Uterus (tissue), 4 donors: ENCODE data around the gene PIN1. TPM values are rescaled to one million over a fixed set of nuclear protein-coding genes. Genes with fewer than 3 reads are reported as not detected.
"Not testable (repeated sequence)": the region's sequence is repeated elsewhere in the genome, so short reads cannot be mapped to it uniquely, and the experiment has no call there.

Source experiments
- DNase-seq, 2 donors: peaks; one replicate each; pipeline ENCODE4 v3.0.0-alpha.2; 2019 to 2020
- H3K27ac ChIP-seq, 2 donors: fragments of 200-600 bp; sonication (generic); 1 replicate in 1 of 2; 2 replicates in 1 of 2; pipeline ENCODE4 v1.5.1; 2016 to 2018
- H3K27me3 ChIP-seq, 2 donors: fragments of 200-600 bp; sonication (generic); one replicate each; pipeline ENCODE4 v1.5.1; 2018 to 2019; ENCODE audit warnings: control low read depth in 1 of 2
- H3K36me3 ChIP-seq, 2 donors: fragments of 200-600 bp; sonication (generic); one replicate each; pipeline ENCODE4 v1.5.1; 2019; ENCODE audit warnings: control low read depth in 1 of 2
- H3K4me1 ChIP-seq, 2 donors: fragments of 200-600 bp; sonication (generic); one replicate each; pipeline ENCODE4 v1.5.1; 2018 to 2019; ENCODE audit warnings: control low read depth in 1 of 2
- H3K4me3 ChIP-seq, 2 donors: fragments of 200-600 bp; sonication (generic); 1 replicate in 1 of 2; 2 replicates in 1 of 2; pipeline ENCODE4 v1.5.1; 2018 to 2019; ENCODE audit warnings: mild to moderate bottlenecking in 1 of 2
- H3K9me3 ChIP-seq, 2 donors: fragments of 200-600 bp; sonication (generic); one replicate each; pipeline ENCODE4 v1.5.1; 2019; ENCODE audit warnings: control low read depth in 1 of 2
- POLR2A ChIP-seq, 2 donors: fragments of 450-650 bp; IDR thresholded peaks; one replicate each; pipeline ENCODE4 v1.6.1; 2016; ENCODE audit warnings: antibody characterized with exemption in 2 of 2, mild to moderate bottlenecking in 1 of 2, moderate library complexity in 1 of 2
- intact Hi-C: fragments of 100-400 bp; cut with DNase I; formaldehyde crosslinking; loops from one replicate; pipeline ENCODE4 v1.15.1; 2023; ENCODE audit warnings: low total_unique reads
- total RNA-seq, 4 donors: library from RNA; depleted of rRNA in 3 of 4; stranded (reverse); fragments of >200 nt in 3 of 4; gene quantifications; one replicate each; pipeline versions ENCODE4 v1.1.0 to v1.2.4, GENCODE V29; 2014 to 2023
- TF ChIP-seq, protein P1 (sequence below), 4 experiments: fragments of 200-600 bp in 2 of 4; fragments of 450-650 bp in 2 of 4; sonication (generic) in 2 of 4; IDR thresholded peaks; one replicate each; pipeline ENCODE4 v1.5.1; 2016 to 2019; ENCODE audit warnings: antibody characterized with exemption in 4 of 4, mild to moderate bottlenecking in 2 of 4, moderate library complexity in 1 of 4
- donor health status: DM: yes; HTN: yes; CAD: no.

PIN1 gene
- total RNA-seq, 4 donors from 2014 or later: 36.5 to 85.3 (median 56.9) TPM

GRCh38 chr19:9819596-9819909, 15.6 kb upstream of the PIN1 start:
- Histone ChIP-seq H3K4me1 (no peaks in the 10 kb centered on the region), H3K27ac (peak overlapping the region; percentile 89 to 99), H3K27me3 (no peaks in the 10 kb centered on the region), H3K9me3 (no peaks in the 10 kb centered on the region), H3K4me3 (peak overlapping the region; percentile 84 to 98), H3K36me3 (no peaks in the 10 kb centered on the region)
- no peak for DNase-seq
- TF ChIP-seq, protein P1, sequence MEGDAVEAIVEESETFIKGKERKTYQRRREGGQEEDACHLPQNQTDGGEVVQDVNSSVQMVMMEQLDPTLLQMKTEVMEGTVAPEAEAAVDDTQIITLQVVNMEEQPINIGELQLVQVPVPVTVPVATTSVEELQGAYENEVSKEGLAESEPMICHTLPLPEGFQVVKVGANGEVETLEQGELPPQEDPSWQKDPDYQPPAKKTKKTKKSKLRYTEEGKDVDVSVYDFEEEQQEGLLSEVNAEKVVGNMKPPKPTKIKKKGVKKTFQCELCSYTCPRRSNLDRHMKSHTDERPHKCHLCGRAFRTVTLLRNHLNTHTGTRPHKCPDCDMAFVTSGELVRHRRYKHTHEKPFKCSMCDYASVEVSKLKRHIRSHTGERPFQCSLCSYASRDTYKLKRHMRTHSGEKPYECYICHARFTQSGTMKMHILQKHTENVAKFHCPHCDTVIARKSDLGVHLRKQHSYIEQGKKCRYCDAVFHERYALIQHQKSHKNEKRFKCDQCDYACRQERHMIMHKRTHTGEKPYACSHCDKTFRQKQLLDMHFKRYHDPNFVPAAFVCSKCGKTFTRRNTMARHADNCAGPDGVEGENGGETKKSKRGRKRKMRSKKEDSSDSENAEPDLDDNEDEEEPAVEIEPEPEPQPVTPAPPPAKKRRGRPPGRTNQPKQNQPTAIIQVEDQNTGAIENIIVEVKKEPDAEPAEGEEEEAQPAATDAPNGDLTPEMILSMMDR (IDR thresholded peaks at IDR 0.05): no peak
- TF ChIP-seq POLR2A (IDR thresholded peaks at IDR 0.05): no peak
- intact Hi-C loops: no loop called here

- H3K27me3 ChIP-seq, H3K36me3 ChIP-seq, H3K4me1 ChIP-seq, intact Hi-C loops, H3K9me3 ChIP-seq: not testable (repeated sequence)
- peak in 1 of 2 donors; percentile 28 for DNase-seq
- H3K27ac ChIP-seq: peak overlapping the region; percentile 89 to 99
- H3K4me3 ChIP-seq: peak overlapping the region in 1 of 2 donors; percentile 98
These were observed 15.1 kb upstream of the PIN1 start for GRCh38 chr19:9820034-9820433.

DNA sequence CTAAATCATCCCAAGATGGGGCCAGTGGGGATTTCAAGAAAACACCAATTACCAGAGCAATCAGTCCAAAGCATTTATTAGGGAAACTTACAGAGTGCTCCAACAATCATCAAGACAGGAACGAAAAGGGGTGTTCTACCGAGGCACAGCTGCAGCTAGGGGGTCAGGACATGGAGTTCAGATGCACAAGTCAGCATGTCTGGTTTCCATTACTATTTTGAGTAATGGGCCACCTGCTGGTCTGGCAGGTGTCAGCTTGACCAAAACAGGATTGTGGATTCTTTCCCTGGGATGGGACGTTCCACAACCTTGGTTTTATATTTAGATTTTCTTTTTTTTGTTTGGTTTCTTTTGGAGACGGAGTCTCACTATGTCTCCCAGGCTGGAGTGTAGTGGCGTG, 11.3 kb upstream of the PIN1 start:
- intact Hi-C loops: no loop called here
- no peaks in the 10 kb centered on the region for H3K9me3 ChIP-seq
- TF ChIP-seq, protein P1 (IDR thresholded peaks at IDR 0.05): no peak
- no peak for TF ChIP-seq POLR2A (IDR thresholded peaks at IDR 0.05)
- H3K4me1 ChIP-seq: peaks cover 4 to 7% of the 10 kb centered on the region in 2 donors
- no peaks in the 10 kb centered on the region for H3K27me3 ChIP-seq
- DNase-seq: no peak
- no peak overlapping the region for H3K27ac ChIP-seq
- no peaks in the 10 kb centered on the region for H3K36me3 ChIP-seq
- no peak overlapping the region for H3K4me3 ChIP-seq

- Histone ChIP-seq H3K9me3 (no peaks in the 10 kb centered on the region), H3K4me3 (peak within 1 kb of the TSS; percentile 80 to 98), H3K27me3 (no peaks in the 10 kb centered on the region), H3K27ac (peak within 1 kb of the TSS; percentile 70 to 81), H3K36me3 (no peaks in the 10 kb centered on the region), H3K4me1 (peaks cover 5 to 12% of the 10 kb centered on the region in 2 donors)
- peak; percentile 66 to 74 for TF ChIP-seq POLR2A (IDR thresholded peaks at IDR 0.05)
- TF ChIP-seq, protein P1 (IDR thresholded peaks at IDR 0.05): no peak
- intact Hi-C loops: no loop called here
- DNase-seq: peak; percentile 85 to 87
These were observed 7.6 kb upstream of the PIN1 start, which contains the start of gene UBL5 for GRCh38 chr19:9827289-9828238. UBL5 (plus strand) TSS chr19:9827918; CDS start chr19:9828338, 420 bp downstream.

DNA sequence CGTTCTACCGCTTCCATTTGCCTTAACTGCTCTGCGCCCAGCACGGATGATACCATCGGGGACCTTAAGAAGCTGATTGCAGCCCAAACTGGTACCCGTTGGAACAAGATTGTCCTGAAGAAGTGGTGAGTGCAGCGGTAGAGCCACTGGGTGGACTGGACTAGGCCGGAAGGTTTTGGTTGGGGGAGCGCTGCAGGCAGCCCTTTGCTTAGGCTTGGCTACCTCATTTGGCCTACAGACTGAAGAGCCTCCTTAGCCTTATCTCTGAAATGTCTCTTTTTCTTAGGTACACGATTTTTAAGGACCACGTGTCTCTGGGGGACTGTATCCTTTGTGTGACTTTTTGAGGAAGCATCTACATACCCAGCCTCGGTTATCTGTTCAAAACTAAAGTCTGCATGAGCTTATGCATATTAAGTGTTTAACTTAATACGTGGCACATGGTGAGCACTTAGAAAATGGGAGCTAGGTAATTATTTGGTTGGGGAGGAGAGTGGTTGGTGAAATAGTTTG, 6.5 kb upstream of the PIN1 start:
- Histone ChIP-seq H3K36me3 (no peaks in the 10 kb centered on the region), H3K4me3 (peak overlapping the region; percentile 80 to 98), H3K27ac (peak overlapping the region; percentile 70 to 81), H3K9me3 (no peaks in the 10 kb centered on the region), H3K4me1 (peaks cover 5 to 12% of the 10 kb centered on the region in 2 donors), H3K27me3 (no peaks in the 10 kb centered on the region)
- intact Hi-C loops: no loop called here
- no peak for DNase-seq
- TF ChIP-seq, protein P1 (IDR thresholded peaks at IDR 0.05): no peak
- TF ChIP-seq POLR2A (IDR thresholded peaks at IDR 0.05): no peak
